OCI-LY3 (cell line): ENCODE results near the gene MRGPRE.

ENCODE experiments used
- EZH2phosphoT487 ChIP-seq: fragments of 200-600 bp; shearing (Covaris generic); IDR thresholded peaks from 2 replicates; pipeline ENCODE4 v1.6.1; 2018; ENCODE audit warnings: antibody characterized with exemption, mixed run types, low read depth
- TF ChIP-seq, protein P1 (sequence below): fragments of 200-600, 300-600 bp; sonication (generic); IDR thresholded peaks from 2 replicates; pipeline ENCODE4 v1.5.1; 2014; ENCODE audit warnings: antibody characterized with exemption, low read length, low read depth

DNA sequence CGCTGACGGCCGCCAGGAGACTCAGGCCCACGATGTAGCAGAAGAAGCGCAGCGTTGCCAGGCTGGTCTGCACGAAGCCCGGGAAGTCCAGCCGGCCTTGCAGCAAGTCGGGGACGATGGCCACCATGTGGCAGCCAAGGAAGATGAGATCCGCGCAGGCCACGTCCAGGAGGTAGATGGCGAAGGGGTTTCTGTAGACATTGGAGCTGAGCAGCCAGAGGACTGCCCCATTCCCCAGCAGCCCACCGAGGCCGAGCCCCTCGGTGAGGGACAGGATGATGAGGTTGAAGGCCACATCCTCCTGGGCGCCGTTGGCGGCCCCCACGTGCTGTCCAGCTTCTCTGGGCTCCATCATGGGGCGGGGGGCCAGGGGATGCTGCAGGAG, 3.8 kb downstream of the MRGPRE start:
- TF ChIP-seq, protein P1, sequence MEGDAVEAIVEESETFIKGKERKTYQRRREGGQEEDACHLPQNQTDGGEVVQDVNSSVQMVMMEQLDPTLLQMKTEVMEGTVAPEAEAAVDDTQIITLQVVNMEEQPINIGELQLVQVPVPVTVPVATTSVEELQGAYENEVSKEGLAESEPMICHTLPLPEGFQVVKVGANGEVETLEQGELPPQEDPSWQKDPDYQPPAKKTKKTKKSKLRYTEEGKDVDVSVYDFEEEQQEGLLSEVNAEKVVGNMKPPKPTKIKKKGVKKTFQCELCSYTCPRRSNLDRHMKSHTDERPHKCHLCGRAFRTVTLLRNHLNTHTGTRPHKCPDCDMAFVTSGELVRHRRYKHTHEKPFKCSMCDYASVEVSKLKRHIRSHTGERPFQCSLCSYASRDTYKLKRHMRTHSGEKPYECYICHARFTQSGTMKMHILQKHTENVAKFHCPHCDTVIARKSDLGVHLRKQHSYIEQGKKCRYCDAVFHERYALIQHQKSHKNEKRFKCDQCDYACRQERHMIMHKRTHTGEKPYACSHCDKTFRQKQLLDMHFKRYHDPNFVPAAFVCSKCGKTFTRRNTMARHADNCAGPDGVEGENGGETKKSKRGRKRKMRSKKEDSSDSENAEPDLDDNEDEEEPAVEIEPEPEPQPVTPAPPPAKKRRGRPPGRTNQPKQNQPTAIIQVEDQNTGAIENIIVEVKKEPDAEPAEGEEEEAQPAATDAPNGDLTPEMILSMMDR = no peak
- no peak for TF ChIP-seq EZH2phosphoT487
